Hematopoietic multipotent progenitor cell treated with erythropoietin and hydrocortisone succinate and interleukin-3 and kit ligand, for 17 days (in vitro differentiated cells): ENCODE results near the gene KATNAL2.

Source experiments
- DNase-seq: peaks from one replicate; pipeline ENCODE4 v3.0.0-alpha.2; 2015; ENCODE audit warnings: low spot score

Gene KATNAL2

DNA sequence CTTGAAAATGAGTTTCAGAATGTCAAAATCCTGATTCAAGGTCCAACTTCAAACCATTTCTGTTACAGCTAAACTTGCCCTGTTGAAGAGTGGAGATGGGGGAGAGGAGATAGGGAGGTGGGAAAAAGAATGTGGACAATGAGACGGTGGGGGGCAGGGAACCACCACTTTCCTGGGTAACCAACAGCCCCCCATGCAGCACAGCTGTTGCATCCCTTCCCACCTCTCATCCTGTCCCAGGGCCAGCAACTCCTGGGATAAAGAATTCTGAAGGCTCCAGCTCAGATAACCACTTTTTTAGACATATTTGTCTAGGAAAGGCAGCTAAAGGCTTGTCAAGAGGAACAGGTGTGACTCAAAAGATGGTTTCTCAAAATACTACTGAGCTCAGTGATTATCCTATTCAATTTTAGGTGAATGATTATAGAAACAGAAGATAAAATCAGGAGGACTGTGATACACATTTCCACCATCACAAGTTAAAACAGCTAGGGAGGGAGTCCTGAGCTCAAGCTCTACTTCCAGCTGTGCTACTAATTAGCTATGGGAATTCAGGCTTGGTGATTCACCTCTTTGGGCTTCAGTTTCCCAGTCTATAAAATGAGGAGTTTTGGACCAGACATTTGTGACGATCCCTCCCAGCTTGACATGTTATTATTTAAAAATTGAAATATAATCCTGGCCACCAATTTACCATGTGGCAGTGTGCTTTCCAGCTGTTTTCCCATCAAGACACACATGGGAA lies 196.6 kb downstream of the KATNAL2 start:
- no peak for DNase-seq

- DNase-seq, result no peak
These were observed 197.8 kb downstream of the KATNAL2 start for GRCh38 chr18:47115205-47115604.

- DNase-seq, result no peak
These were observed 201.6 kb downstream of the KATNAL2 start for GRCh38 chr18:47118981-47119380.

DNA sequence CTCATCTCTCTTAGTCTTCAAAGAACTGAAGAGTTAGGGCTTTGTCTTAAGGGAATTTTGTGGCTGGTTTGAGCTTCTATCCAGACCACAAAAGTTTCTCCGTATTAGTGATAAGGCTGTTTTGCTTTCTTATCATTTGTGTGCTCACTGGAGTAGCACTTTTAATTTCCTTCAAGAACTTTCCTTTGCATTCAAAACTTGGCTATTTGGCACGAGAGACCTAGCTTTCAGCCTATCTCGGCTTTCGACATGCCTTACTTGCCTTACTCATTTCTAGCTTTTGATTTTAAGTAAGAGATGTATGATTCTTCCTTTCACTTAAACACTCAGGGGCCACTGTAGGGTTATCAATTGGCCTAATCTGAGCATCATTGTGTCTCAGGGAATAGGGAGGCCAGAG lies 203.0 kb downstream of the KATNAL2 start:
- DNase-seq, result no peak

DNA sequence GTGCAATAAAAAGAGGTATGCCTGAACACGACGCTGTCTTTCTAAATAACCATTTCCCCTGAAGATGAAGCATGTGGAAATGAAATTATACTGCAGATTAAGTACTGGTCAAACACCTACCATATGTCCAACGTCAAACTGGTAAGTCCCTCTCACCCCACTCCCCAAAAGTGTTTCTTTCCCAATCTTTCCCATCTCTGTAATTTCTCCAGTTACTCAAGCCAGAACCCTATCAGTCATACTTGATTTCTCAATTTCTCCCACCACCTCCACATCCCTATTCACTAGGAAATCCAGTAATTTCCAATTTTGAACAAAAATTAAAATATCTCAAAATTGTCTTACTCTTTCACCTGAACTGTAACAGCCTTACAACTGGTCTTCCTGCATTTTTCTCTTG lies 203.7 kb downstream of the KATNAL2 start:
- no peak for DNase-seq

DNA sequence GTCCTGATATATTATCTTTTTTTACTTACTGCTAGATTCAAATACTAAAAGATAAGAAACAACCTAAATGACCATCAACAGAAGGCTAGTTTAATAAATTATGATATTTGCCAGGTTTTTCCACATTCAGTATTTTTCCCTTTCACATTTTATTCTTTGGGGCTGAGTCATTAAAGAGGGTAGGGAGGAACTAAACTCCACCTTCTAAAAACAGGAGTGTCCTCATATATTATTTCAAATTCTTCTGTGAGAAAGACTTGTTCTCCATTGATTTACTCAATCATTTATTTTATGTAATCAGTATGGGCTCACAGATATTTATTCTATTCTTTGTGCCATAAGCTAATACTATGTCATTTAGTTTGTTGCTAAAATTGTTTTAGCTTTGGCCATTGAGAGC lies 223.9 kb downstream of the KATNAL2 start:
- no peak for DNase-seq

- no peak for DNase-seq
These were observed 225.8 kb downstream of the KATNAL2 start for GRCh38 chr18:47143153-47143552.

DNA sequence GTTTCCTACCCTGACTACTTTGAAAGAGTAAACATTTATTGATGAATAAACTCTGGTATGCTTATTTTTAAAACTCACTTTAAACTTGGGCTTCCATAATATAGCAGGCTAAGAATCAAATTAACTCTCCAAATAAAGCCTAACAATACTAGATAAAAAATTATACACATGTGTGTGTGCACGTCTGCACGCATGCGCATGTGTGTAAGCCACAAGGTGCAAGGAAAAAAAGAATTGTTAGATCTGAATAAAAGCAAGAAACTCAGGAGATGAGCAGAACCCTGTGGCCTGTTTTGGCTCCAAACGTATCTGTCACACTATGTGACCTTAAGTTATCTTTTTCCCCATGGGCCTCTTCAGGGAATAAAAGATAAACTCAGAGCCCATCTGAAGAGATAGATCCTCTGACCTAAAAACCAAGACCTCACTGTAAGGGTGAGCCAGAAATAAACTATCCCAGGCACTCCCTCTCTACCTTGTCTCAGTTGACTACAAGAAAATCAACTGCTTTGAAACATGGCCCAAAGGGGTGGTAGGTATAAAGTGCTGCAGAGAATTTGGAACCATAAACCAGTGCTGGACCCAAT lies 226.6 kb downstream of the KATNAL2 start:
- DNase-seq, result no peak

DNA sequence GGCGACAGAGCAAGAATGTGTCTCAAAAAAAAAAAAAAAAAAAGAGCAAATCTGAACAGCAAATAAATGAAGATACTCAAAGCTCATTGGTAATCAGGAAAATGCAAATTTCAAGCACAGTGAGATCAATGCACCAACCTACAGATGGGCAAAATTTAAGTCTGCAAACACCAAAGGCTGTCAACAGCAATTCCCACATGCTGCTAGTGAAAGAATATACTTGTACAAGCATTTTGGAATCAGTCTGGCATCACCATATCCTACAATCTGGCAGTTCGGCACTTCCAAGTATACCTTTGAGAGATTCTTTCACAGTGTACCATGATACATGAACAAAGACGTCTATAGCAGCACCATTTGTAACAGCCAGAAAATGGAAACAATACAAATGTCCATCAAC lies 228.8 kb downstream of the KATNAL2 start:
- DNase-seq, result no peak

DNA sequence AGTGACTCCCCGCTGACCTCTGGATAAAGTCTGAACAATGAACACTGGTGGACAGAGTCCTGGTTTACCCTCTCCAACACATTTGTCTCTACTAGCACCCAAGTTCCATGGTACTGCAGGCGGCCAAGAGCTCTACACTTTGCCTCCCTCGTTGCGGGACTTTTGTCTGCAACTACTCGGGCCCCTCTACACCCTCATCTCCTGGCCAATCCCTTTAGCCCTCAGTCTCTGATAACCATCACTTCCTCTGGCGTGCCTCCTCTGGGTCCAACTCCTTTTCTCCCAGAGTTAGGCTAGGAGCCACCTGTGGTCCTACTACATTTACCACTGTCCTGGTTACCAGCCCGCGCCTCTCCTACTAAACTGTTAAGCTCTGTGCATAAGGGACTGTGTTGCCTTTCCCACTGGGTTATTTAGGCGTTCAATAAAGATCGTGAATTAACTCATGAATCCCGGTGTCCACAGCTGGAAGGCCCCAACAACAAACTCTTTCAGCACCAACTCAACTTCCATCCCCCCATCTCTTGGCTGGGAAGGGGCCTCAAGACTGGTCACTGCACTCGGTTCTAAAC lies 232.1 kb downstream of the KATNAL2 start:
- DNase-seq, result no peak

DNA sequence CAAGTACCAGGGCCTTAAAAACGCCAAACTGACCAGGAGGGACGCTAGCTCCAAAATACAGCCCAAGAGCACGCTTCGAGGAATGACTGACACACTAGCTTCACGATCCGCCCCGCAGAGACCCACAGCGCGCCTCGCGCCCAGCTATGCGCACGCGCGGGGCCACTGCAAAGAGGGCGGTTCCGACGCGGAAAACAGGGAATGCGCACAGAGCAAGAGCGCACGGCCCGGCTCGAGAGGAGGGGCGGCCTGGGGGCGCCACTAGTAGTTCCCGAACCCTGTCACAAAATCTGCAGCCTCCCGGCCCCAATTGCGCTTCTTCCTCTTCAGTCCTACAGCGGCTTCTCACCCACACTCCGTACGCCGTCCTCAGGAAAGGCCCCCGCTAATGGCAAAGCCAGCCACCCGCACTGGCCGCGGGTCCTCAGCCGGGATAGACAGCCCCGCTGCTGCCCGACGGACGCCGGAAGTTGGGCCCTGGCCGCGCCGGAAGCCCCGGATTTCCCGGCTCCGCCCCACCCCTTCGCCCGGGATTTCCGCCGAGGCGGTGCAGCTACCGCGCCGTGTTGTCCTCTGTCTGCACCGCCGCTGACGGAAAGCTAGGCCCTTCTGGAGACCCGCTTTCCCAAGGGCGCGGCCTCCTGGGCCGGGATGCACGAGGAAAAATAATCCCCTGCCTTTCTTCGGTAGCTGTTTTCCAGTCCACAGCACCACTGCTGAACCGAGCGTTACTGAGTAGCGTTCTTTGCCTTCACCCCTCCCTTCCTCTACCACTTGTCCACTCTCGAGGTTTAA lies 232.8 kb downstream of the KATNAL2 start, which contains the start of gene HDHD2:
HDHD2 (minus strand) TSS at position 472 of the 795 bp plus-strand sequence. CDS start 14,061 bp downstream, outside the sequence.
- DNase-seq, result peak; percentile 49

GRCh38 chr18:47150824-47151366 lies 233.5 kb downstream of the KATNAL2 start:
- DNase-seq, result no peak

DNA sequence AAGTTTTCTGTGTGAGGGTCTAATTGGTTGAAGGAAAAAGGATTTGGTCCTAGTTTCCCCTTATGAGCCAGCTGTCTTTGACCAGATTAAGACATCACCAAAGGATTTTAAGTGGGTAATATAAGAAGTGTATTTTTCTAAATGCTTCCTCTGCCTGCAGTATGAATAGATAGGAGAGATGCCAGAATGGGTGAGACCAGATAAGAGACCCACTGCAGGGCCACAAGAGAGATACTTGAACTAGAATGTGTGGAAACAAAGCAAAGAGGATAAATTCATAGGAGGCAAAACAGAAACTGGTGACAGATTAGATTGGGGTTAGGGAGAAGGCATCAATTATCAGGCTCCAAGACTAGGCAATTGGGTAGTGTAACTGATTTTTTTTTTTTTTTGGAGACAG lies 234.0 kb downstream of the KATNAL2 start:
- peak; percentile 12 for DNase-seq
